ENCODE results near the gene POLR1G.
"Not testable (repeated sequence)": the region's sequence is repeated elsewhere in the genome, so short reads cannot be mapped to it uniquely, and the experiment has no call there.

Gene POLR1G

GRCh38 chr19:45421947-45422498, 15.6 kb downstream of the POLR1G start:
- ChIA-PET CTCF (interaction anchor here (0.9 to 3.1 kb wide), 4 partner anchors 18 to 64 kb away, joined by 3 to 13 read pairs (median 8); no protein-coding TSS in a partner anchor), POLR2A (interaction anchor here (0.7 kb wide), 1 partner anchor 28 kb away, joined by 3 read pairs; no protein-coding TSS in a partner anchor)
- TF ChIP-seq CTCF (IDR thresholded peaks at IDR 0.05; ENCODE audit: insufficient read depth, low read length, missing control alignments), result no peak
- no peak for DNase-seq (ENCODE audit: low read depth, low spot score)
- peak overlapping the region; percentile 8; the same call in 1 of the 2 replicates for H3K4me3 ChIP-seq (ENCODE audit: low read depth, low read length)

- CTCF ChIA-PET, result interaction anchor here (1.0 to 10.5 kb wide), 2 partner anchors 55 to 63 kb away, joined by 4 to 197 read pairs; no protein-coding TSS in a partner anchor
Measured at GRCh38 chr19:45423033-45423588, 16.7 kb downstream of the POLR1G start.

GRCh38 chr19:45423589-45424190, 17.2 kb downstream of the POLR1G start, which contains the start of gene ERCC1:
Gene ERCC1, minus strand, starts transcription at chr19:45423917. Its CDS starts 543 bp downstream, at chr19:45423374.
- POLR2A ChIA-PET, result interaction anchor here (1.0 to 2.2 kb wide), 2 partner anchors 12 to 55 kb away, joined by 4 to 7 read pairs; no protein-coding TSS in a partner anchor
- DNase-seq (ENCODE audit: low read depth, low spot score), result no peak
- H3K4me3 ChIP-seq (ENCODE audit: low read depth, low read length), result peak within 1 kb of the TSS; percentile 82
- TF ChIP-seq CTCF (IDR thresholded peaks at IDR 0.05; ENCODE audit: insufficient read depth, low read length, missing control alignments), result no peak
- CTCF ChIA-PET, result interaction anchor here (1.0 to 10.5 kb wide), 6 partner anchors 16 to 71 kb away, joined by 4 to 197 read pairs (median 26); no protein-coding TSS in a partner anchor

More at GRCh38 chr19:45423033-45423588, 16.7 kb downstream of the POLR1G start:
- no peak for DNase-seq (ENCODE audit: low read depth, low spot score)
- no peak for TF ChIP-seq CTCF (IDR thresholded peaks at IDR 0.05; ENCODE audit: insufficient read depth, low read length, missing control alignments)
- peak overlapping the region; percentile 82 for H3K4me3 ChIP-seq (ENCODE audit: low read depth, low read length)
- POLR2A ChIA-PET, result interaction anchor here (0.5 kb wide), 1 partner anchor 284 kb away, joined by 3 read pairs; no protein-coding TSS in a partner anchor

GRCh38 chr19:45424191-45425058, 18.0 kb downstream of the POLR1G start:
- peak; percentile 79 for DNase-seq (ENCODE audit: low read depth, low spot score)
- TF ChIP-seq CTCF (IDR thresholded peaks at IDR 0.05; ENCODE audit: insufficient read depth, low read length, missing control alignments), result no peak
- POLR2A ChIA-PET, result interaction anchor here (1.0 to 2.2 kb wide), 2 partner anchors 13 to 54 kb away, joined by 4 to 7 read pairs; no protein-coding TSS in a partner anchor

GRCh38 chr19:45428384-45429231, 22.2 kb downstream of the POLR1G start:
- TF ChIP-seq CTCF (IDR thresholded peaks at IDR 0.05; ENCODE audit: insufficient read depth, low read length, missing control alignments), result peak; percentile 64
- ChIA-PET POLR2A (no interaction called here), CTCF (interaction anchor here (0.7 to 10.5 kb wide), 14 partner anchors 8 to 214 kb away, joined by 3 to 197 read pairs (median 4); partner anchors contain the start of gene FOSB)
- H3K4me3 ChIP-seq (ENCODE audit: low read depth, low read length), result peak overlapping the region; percentile 60
- DNase-seq (ENCODE audit: low read depth, low spot score), result no peak

More at GRCh38 chr19:45424191-45425058, 18.0 kb downstream of the POLR1G start:
- H3K4me3 ChIP-seq (ENCODE audit: low read depth, low read length), result peak overlapping the region; percentile 82
- CTCF ChIA-PET, result interaction anchor here (0.8 to 10.5 kb wide), 8 partner anchors 15 to 268 kb away, joined by 3 to 197 read pairs (median 7); partner anchors contain the start of gene QPCTL

- H3K4me3 ChIP-seq (ENCODE audit: low read depth, low read length); DNase-seq (ENCODE audit: low read depth, low spot score): not testable (repeated sequence)
- ChIA-PET CTCF (interaction anchor here (1.5 to 10.5 kb wide), 5 partner anchors 10 to 65 kb away, joined by 3 to 197 read pairs (median 47); no protein-coding TSS in a partner anchor), POLR2A (interaction anchor here (0.7 kb wide), 1 partner anchor 10 kb away, joined by 4 read pairs; no protein-coding TSS in a partner anchor)
Measured at GRCh38 chr19:45429896-45430295, 23.5 kb downstream of the POLR1G start.

GRCh38 chr19:45431008-45431407, 24.6 kb downstream of the POLR1G start:
- not testable (repeated sequence) for DNase-seq (ENCODE audit: low read depth, low spot score); H3K4me3 ChIP-seq (ENCODE audit: low read depth, low read length)
- CTCF ChIA-PET, result interaction anchor here (2.9 to 10.5 kb wide), 4 partner anchors 9 to 54 kb away, joined by 12 to 197 read pairs (median 50); no protein-coding TSS in a partner anchor
- POLR2A ChIA-PET, result interaction anchor here (1.0 to 1.4 kb wide), 3 partner anchors 9 to 48 kb away, joined by 4 to 5 read pairs (median 4); partner anchors contain the start of gene FOSB

- CTCF ChIA-PET, result interaction anchor here (1.0 to 10.5 kb wide), 5 partner anchors 8 to 60 kb away, joined by 4 to 197 read pairs (median 47); no protein-coding TSS in a partner anchor
- POLR2A ChIA-PET; DNase-seq (ENCODE audit: low read depth, low spot score); H3K4me3 ChIP-seq (ENCODE audit: low read depth, low read length): not testable (repeated sequence)
Measured at GRCh38 chr19:45432543-45432942, 26.1 kb downstream of the POLR1G start.

All from AG04449 (cell line).